Measurements from ENCODE around the gene C11orf91. TPM values are rescaled to one million over a fixed set of nuclear protein-coding genes. Genes with fewer than 3 reads are reported as not detected.

The C11orf91 gene
- total RNA-seq, 6 experiments from 2014 or later, result not detected

DNA sequence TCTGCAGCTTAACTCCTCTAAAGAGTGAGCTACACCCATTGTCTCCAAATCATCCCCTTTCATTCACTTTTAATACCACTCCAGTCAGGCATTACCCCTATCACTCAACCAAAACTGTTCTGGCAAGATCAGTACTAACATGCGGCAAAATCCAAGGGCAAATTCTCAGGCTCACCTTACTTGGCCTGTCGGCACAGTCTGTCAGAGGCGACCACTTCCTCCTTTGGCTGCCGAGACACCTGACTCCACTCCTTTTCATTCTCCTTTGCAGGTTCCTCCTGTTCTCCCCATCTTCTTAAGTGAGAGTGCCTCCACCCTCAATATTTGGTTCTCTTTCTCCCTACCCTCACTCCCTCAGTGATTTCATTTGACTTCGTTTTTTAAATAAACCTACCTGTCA lies 4.2 kb downstream of the C11orf91 start:
- ATAC-seq, result no peak
- no peaks in the 10 kb centered on the region for H3K27me3 ChIP-seq
- H3K4me3 ChIP-seq, result no peak overlapping the region
- 56% methylated on average over 5 of the region's 5 CpGs for WGBS (ENCODE audit: insufficient coverage, low coverage, low lambda C conversion rate, missing lambda C conversion rate)
- peak overlapping the region in 1 of 3 donors; percentile 87 for H3K27ac ChIP-seq
- no peak for DNase-seq
- intact Hi-C loops (cut with DNase I), result loop anchor here in 1 of 2 donors (10.0 kb wide), 1 partner anchor 532 kb away; the partner anchor contains the start of gene CSTF3
- H3K4me1 ChIP-seq, result peaks cover 0 to 35% (median 11%) of the 10 kb centered on the region in 4 donors
- H3K36me3 ChIP-seq, result no peaks in the 10 kb centered on the region
- no peaks in the 10 kb centered on the region for H3K9me3 ChIP-seq
- TF ChIP-seq, protein P1, sequence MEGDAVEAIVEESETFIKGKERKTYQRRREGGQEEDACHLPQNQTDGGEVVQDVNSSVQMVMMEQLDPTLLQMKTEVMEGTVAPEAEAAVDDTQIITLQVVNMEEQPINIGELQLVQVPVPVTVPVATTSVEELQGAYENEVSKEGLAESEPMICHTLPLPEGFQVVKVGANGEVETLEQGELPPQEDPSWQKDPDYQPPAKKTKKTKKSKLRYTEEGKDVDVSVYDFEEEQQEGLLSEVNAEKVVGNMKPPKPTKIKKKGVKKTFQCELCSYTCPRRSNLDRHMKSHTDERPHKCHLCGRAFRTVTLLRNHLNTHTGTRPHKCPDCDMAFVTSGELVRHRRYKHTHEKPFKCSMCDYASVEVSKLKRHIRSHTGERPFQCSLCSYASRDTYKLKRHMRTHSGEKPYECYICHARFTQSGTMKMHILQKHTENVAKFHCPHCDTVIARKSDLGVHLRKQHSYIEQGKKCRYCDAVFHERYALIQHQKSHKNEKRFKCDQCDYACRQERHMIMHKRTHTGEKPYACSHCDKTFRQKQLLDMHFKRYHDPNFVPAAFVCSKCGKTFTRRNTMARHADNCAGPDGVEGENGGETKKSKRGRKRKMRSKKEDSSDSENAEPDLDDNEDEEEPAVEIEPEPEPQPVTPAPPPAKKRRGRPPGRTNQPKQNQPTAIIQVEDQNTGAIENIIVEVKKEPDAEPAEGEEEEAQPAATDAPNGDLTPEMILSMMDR (IDR thresholded peaks at IDR 0.05), result no peak
- no peak for TF ChIP-seq POLR2A (IDR thresholded peaks at IDR 0.05)

DNA sequence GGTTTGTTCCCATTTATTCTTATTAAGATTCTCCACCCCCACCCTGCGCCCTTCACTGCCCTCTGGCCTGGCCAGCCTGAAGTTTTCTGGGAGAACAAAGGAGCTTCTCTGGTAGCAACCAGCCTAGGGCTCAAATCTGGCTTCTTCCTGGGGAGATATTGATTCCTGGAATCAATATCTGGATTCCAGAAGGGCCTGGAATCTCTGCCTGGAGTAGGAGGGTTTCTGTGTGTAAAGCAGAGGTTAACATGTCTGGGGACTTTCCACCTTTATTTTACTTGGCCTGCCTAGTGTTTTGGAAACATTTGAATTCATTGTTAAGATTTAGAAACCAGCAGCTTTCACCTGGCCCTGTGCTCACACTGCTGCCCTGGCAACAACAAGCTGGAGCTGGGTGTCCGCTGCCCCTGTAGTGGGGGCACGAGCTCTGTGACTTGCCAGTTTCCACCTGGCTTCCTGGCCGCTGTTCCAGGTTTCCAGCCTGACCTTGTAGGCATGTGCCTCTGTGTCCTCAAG lies 5.5 kb downstream of the C11orf91 start:
- intact Hi-C loops (cut with DNase I), result loop anchor here in 1 of 2 donors (10.0 kb wide), 1 partner anchor 530 kb away; the partner anchor contains the start of gene CSTF3
- no peak for TF ChIP-seq POLR2A (IDR thresholded peaks at IDR 0.05)
- TF ChIP-seq, protein P1 (IDR thresholded peaks at IDR 0.05), result no peak
- Histone ChIP-seq H3K36me3 (no peaks in the 10 kb centered on the region), H3K4me1 (peaks cover 0 to 38% (median 11%) of the 10 kb centered on the region in 4 donors), H3K9me3 (no peaks in the 10 kb centered on the region), H3K27me3 (no peaks in the 10 kb centered on the region), H3K27ac (peak overlapping the region; percentile 45 to 87 (median 83)), H3K4me3 (no peak overlapping the region)
- WGBS (ENCODE audit: insufficient coverage, low coverage, low lambda C conversion rate, missing lambda C conversion rate), result 22% methylated on average over 4 of the region's 4 CpGs
- DNase-seq (peak; percentile 67 to 87 (median 77)), ATAC-seq (peak; percentile 52 to 73 (median 60))

DNA sequence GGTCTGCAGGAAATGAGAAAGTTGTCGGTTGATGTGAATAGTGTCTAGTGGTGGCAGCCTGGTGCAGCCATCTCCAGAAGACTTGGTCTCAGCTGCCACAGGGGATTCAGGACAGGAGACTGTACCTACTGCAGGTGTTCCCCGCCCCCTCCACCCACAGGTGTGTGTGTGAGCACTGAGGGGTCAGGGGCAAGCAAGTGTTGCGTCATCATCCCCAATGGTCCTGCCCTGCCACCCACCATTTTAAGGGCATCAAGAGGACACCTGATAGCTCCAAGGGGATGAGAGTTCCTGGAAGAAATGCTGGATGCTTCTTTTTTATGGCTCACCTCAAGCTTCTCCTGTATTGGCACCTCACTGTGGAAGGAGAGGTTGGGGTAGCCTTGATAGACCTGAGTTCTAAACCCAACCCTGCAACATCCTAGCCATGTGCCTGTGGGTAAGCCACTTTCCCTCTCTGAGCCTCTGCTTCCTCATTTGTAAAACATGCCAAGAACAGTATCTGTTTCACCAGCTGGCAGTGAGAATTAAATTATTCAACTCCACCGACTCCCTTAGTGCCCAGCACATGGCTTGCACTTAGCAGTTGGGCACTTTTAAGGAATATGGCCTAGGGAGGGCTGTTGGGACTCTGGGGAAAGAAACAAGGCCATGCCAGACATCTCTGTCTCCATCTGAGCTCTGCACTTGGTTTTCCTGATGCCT lies 6.1 kb downstream of the C11orf91 start:
- no peak for DNase-seq
- Histone ChIP-seq H3K36me3 (no peaks in the 10 kb centered on the region), H3K27me3 (no peaks in the 10 kb centered on the region), H3K27ac (peak overlapping the region; percentile 45 to 87 (median 83)), H3K4me3 (no peak overlapping the region), H3K4me1 (peaks cover 0 to 32% (median 11%) of the 10 kb centered on the region in 4 donors), H3K9me3 (no peaks in the 10 kb centered on the region)
- intact Hi-C loops (cut with DNase I), result loop anchor here in 1 of 2 donors (10.0 kb wide), 1 partner anchor 530 kb away; the partner anchor contains the start of gene CSTF3
- no peak for TF ChIP-seq POLR2A (IDR thresholded peaks at IDR 0.05)
- TF ChIP-seq, protein P1 (IDR thresholded peaks at IDR 0.05), result no peak
- WGBS (ENCODE audit: insufficient coverage, low coverage, low lambda C conversion rate, missing lambda C conversion rate), result 48% methylated on average over 2 of the region's 4 CpGs
- ATAC-seq, result no peak

- ATAC-seq, result no peak
- TF ChIP-seq, protein P1 (IDR thresholded peaks at IDR 0.05), result no peak
- no peak for TF ChIP-seq POLR2A (IDR thresholded peaks at IDR 0.05)
- Histone ChIP-seq H3K9me3 (no peaks in the 10 kb centered on the region), H3K4me1 (peaks cover 0 to 32% (median 11%) of the 10 kb centered on the region in 4 donors), H3K36me3 (no peaks in the 10 kb centered on the region), H3K27ac (peak overlapping the region; percentile 66 to 92 (median 81)), H3K4me3 (no peak overlapping the region), H3K27me3 (no peaks in the 10 kb centered on the region)
- intact Hi-C loops (cut with DNase I), result loop anchor here in 1 of 2 donors (10.0 kb wide), 1 partner anchor 528 kb away; the partner anchor contains the start of gene CSTF3
- DNase-seq, result no peak
- WGBS (ENCODE audit: insufficient coverage, low coverage, low lambda C conversion rate, missing lambda C conversion rate), result 62% methylated on average over 5 of the region's 5 CpGs
Observed at GRCh38 chr11:33692541-33692940, 8.1 kb downstream of the C11orf91 start.

Data from right lobe of liver (tissue), 6 donors.